ENCODE data around the gene VSIG10L.

DNA sequence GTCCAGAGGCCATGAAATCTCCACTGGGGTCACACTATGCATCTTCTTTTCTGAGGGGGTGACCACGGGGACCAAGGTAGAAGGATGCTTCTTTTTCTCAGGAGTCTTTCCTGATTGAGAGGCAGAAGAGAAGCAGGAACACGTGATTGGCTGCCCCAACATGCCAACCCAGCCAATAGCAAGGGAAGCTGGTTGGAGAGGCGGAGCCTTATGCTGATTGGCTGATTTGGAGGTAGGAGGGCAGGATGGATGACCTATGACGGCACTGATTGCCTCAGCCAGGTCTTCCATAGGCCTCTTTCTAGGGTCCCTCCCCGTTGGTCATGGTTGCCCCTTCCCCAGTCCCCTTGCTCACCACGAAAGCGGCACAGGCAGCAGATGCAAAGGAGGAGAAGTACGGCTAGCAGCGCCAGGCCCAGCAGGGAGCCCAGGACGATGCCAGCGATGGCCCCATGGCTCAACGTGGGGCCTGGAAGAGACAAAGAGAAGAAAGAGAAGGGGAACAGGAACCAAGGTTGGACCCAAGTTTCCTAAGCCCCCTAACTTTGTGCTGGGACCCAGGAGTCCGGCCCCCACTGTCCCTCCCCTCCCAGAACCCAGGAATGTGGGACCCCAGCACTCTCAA, 8.0 kb downstream of the VSIG10L start:
- TF ChIP-seq, protein P1, sequence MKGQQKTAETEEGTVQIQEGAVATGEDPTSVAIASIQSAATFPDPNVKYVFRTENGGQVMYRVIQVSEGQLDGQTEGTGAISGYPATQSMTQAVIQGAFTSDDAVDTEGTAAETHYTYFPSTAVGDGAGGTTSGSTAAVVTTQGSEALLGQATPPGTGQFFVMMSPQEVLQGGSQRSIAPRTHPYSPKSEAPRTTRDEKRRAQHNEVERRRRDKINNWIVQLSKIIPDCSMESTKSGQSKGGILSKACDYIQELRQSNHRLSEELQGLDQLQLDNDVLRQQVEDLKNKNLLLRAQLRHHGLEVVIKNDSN (IDR thresholded peaks at IDR 0.05): peak; percentile 34; the same call in 1 of the 2 replicates
- no peak for TF ChIP-seq TCF12 (IDR thresholded peaks at IDR 0.05; ENCODE audit: low read depth)
- no peak for TF ChIP-seq YY1 (IDR thresholded peaks at IDR 0.05; ENCODE audit: low read depth)
- TF ChIP-seq EP300 (IDR thresholded peaks at IDR 0.05; ENCODE audit: borderline replicate concordance): no peak
- no peak for TF ChIP-seq ZBTB7A (IDR thresholded peaks at IDR 0.05; ENCODE audit: low read depth)
- TF ChIP-seq, protein P2, sequence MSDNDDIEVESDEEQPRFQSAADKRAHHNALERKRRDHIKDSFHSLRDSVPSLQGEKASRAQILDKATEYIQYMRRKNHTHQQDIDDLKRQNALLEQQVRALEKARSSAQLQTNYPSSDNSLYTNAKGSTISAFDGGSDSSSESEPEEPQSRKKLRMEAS (IDR thresholded peaks at IDR 0.05): no peak
- no peak for TF ChIP-seq TAF1 (IDR thresholded peaks at IDR 0.05; ENCODE audit: low read depth)
- TF ChIP-seq CEBPB (IDR thresholded peaks at IDR 0.05): no peak
- TF ChIP-seq, protein P3, sequence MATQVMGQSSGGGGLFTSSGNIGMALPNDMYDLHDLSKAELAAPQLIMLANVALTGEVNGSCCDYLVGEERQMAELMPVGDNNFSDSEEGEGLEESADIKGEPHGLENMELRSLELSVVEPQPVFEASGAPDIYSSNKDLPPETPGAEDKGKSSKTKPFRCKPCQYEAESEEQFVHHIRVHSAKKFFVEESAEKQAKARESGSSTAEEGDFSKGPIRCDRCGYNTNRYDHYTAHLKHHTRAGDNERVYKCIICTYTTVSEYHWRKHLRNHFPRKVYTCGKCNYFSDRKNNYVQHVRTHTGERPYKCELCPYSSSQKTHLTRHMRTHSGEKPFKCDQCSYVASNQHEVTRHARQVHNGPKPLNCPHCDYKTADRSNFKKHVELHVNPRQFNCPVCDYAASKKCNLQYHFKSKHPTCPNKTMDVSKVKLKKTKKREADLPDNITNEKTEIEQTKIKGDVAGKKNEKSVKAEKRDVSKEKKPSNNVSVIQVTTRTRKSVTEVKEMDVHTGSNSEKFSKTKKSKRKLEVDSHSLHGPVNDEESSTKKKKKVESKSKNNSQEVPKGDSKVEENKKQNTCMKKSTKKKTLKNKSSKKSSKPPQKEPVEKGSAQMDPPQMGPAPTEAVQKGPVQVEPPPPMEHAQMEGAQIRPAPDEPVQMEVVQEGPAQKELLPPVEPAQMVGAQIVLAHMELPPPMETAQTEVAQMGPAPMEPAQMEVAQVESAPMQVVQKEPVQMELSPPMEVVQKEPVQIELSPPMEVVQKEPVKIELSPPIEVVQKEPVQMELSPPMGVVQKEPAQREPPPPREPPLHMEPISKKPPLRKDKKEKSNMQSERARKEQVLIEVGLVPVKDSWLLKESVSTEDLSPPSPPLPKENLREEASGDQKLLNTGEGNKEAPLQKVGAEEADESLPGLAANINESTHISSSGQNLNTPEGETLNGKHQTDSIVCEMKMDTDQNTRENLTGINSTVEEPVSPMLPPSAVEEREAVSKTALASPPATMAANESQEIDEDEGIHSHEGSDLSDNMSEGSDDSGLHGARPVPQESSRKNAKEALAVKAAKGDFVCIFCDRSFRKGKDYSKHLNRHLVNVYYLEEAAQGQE (IDR thresholded peaks at IDR 0.05; ENCODE audit: low read depth): no peak
- no peak for TF ChIP-seq FOXM1 (IDR thresholded peaks at IDR 0.05; ENCODE audit: borderline replicate concordance, low read depth)
- no peak for TF ChIP-seq CREB1 (IDR thresholded peaks at IDR 0.05; ENCODE audit: low read depth)
- TF ChIP-seq RAD21 (IDR thresholded peaks at IDR 0.05; ENCODE audit: low read depth): no peak
- TF ChIP-seq EGR1 (IDR thresholded peaks at IDR 0.05): no peak
